HG03139 (cell line): ENCODE data around the gene PDE5A.

Source experiments
- ATAC-seq: cut with Tn5 transposase; IDR thresholded peaks from one replicate; pipeline ENCODE4 v1.9.1; 2021; ENCODE audit not compliant: unreplicated experiment

PDE5A gene

DNA sequence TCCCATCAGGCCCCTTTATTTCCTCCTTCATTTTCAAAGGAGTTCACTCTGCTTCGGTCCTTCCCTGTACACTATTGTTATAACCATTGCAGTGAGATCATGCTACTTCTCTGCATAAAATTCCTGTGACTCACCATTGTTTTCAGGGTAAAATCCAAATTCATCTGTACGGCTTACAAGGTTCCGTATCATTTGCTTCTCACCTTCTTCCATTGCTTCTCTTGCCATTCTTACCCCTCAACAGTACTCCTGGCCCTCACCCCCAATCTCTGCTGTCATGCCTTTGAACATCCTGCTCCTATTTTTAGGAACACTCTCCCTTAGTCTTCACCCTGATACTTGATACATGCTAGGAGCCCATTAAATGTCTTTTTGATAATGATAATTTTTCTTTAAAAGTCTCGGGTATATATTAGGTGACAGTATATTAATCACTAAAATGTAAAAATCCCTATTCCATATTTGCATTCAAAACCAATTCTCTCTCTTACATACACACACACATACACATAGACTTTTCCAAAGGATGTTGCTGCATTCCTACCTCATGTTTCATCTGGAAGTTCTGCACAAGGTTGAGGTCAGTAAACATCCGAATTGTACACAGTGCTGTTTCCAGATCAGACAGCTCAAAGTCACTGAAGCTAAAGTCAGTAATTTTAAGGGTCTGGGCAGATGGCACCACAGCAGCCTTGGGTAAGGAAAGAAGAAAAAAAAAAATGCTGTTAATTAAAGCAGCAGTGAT lies 103.4 kb downstream of the PDE5A start:
- ATAC-seq = no peak

DNA sequence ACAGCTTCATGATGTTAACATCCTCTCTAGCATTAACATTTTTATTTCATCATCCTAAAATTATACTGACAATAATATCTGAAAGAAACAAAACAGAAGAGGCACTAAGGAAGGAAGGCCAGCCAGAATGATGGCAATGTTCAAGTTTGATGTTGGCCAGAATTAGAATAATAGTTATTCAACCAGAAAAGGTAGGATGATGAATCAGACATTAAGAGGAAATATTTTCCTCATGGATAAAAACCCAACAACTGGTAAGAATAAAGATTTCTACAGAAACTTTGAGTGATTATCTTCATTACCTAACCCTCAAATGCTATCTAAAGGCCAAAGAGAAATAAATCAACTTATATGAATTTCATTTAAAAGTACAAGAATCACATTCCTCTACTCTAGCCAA lies 105.2 kb downstream of the PDE5A start:
- no peak for ATAC-seq

DNA sequence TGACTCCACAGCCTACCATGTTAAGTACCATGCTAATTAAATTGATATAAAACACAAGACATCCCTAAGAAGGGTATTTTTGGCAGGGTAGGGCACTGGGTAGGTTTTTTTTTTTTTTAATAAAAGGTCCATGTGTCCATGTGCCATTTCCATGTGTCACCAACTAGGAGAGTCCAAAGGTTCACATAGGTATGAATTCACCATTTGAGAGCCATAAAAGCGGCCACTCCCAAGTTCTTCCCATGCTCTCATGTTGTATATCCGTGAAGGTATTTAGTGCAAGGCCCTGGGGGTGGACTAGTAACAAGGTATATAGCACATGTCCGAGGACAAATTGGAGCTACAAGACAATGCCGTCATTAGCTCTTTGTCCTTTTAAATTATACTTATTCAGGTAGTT lies 107.3 kb downstream of the PDE5A start:
- no peak for ATAC-seq

- ATAC-seq = no peak
Observed at GRCh38 chr4:119518915-119519410, 109.6 kb downstream of the PDE5A start.

DNA sequence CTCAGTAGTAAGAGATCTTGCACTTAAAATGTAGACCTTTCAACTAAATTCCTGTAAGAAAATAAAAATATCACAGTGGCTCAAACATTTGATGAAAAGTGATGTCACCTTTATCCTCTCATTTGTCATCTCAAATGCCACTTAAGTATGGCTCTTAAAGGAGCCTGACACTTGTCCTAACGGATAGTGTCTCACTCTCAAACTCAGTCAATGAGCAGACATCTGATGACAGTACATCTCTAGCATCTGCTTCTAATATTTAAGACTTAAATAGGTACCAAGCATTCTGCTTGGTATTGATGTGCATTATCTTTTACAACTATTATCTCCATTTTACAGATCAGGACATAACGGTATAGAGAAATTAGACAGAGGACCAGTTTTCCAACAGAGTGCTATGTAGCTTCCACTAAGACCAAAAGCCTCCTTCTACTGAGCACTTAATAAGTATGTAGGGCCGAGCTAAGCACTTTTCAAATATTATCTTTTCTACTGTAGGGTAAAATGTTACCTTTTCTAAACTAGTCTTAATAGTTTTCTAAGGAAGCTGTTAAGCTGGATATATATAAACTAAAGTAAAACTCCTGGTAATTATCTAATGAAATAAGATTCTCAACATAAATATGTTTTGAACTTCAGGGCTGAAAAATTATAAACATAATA lies 110.2 kb downstream of the PDE5A start:
- ATAC-seq = no peak

- no peak for ATAC-seq
Observed at GRCh38 chr4:119517361-119518229, 111.0 kb downstream of the PDE5A start.

DNA sequence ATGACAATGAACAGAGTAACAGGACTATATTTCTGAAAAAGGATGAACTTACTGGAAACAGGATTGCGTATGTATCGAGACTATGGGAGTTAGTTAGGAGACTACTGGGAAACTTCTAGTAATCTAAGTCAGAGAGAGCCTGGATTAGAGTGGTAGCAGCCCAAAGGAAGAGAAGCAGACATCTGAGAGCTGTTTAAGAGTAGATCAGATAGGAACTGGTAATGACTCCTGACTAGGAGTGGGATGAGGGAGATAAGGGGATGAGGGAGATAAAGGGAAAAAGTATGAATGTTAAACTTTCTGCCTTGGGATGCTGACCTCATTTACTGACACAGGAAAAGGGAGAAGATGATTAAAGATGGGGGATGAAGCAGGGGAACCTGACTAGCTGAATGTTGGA lies 116.2 kb downstream of the PDE5A start:
- no peak for ATAC-seq

GRCh38 chr4:119510395-119511149 lies 118.0 kb downstream of the PDE5A start:
- no peak for ATAC-seq

DNA sequence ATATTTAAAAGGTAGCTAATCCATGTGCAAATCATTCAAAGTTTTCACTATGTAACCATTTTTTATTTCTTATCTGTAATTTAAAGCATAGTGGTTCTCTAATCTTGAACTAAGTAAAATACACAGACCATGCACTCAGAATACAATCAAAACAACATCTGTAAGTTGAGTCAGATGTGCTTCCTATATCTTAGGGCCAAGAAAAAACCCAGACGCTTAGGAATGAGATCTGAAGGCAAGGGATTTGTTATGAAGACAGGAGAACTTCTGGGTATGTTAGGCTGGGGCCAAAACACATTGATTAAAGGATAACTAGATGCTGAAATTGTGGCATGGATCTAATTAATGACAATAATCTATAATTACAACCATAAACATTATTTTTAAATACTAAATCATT lies 120.3 kb downstream of the PDE5A start:
- no peak for ATAC-seq

GRCh38 chr4:119506806-119507205 lies 121.8 kb downstream of the PDE5A start:
- ATAC-seq = no peak

- ATAC-seq = no peak
Observed at GRCh38 chr4:119504616-119505015, 124.0 kb downstream of the PDE5A start.

DNA sequence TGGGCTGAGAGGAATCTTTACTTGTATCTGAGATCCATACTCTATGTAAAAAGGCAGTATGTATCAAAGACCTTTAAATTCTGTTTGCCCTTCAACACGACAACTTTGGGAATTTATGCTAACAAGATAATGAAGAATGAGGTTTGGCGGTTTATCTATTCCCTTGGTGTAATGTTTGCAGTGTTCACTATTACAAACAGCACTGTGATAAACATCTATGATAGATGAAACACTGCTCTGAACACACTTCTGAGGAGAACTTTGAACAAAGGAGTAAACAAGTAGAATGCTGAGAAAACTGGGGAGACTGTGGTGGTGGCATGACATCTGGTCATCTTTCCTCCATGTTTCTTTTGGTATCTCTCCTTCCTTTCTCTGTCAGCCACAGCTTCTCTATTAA lies 126.9 kb downstream of the PDE5A start:
- ATAC-seq = no peak

DNA sequence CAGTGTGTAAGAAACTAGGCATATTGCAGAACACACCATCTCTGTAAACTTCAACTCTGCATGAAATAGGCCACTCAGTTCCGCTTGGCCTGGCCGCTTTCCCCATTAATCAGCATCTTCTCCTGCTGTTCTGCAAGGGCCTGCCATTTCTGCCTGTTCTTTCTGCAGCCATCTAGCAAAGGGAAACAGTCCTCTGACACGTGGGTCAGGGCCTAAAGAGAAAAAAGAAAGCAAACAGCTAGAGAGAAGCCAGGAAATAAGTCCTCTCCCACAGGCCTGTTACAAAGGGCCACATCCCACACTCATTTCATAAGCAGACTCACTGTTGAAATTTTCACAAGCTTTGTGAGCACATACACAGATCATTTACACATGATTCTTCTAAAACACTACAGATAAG lies 130.1 kb downstream of the PDE5A start:
- ATAC-seq = no peak

DNA sequence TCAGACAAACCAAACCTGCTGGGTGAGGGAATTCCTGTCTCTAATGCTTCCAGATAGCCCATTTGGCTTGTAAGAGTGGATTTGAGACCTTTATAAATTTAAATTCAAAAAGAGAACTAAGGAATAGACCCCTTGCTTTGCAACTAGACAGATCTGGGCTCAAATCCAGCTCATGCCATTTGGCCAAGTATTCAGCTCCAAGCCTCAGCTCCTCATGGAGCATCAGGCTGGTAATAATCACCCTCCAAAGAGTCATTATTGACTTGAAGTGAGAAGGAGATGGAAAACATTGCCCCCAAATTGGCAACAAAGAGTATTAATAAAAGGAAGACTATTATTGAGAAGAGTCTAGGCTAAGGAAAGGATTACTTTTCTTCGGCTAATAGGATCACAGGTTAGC lies 134.7 kb downstream of the PDE5A start:
- no peak for ATAC-seq

DNA sequence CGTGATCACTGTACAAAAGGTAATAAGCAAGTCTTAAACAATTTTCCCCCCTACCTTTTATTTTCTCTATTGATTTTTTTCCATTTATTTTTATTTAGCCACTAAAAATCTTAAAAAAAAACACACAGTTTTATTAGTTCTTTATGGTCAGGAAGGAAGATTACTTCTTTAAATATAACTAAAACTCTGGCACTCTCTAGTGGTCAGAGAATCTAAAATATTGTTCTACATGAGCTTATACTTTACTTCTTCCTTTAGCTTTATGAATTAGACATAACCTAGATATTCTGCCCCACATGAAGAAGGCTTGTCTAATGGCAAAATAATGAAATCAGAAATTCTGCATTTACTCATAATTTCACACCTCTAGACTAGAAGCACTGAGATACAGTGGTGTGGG lies 135.2 kb downstream of the PDE5A start:
- no peak for ATAC-seq

DNA sequence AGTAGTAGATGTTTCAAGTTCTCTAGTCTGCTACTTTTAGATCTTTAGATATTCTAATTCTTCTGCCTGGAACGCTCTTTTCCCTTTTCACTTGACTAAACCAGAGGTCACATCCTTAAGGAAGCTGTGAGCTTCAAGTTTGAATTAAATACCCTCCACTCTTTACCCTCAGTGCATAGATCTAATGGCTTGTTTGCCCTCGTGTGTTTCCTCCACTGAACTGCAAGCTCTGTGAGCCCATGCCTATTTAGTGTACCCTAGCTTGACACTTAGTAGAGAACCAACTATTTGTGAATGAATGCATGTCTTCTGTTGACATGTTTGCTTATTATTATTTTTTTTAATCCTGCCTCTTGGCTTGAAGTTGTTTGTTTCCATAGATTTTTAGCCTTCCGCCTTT lies 138.3 kb downstream of the PDE5A start:
- no peak for ATAC-seq

- ATAC-seq = no peak
Observed at GRCh38 chr4:119489305-119489704, 139.3 kb downstream of the PDE5A start.

DNA sequence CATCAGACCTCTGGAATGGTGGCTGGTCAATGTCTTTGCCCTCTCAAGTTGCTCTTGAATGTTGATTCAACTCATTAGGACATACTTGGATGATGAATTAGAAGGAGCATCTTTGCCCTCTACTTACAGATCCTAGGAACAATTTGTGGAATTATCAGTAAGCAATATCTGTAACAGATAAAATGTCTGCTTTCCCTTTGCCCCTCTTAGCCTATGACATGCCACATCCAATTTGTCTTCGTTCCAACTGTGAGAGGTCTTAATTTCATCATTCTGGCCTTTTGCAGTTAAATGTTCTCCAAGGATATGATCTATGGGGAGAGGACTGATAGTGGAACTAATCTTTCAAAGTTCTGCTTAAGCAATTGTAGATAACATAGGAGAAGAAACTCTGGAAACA lies 148.3 kb downstream of the PDE5A start:
- ATAC-seq = no peak

DNA sequence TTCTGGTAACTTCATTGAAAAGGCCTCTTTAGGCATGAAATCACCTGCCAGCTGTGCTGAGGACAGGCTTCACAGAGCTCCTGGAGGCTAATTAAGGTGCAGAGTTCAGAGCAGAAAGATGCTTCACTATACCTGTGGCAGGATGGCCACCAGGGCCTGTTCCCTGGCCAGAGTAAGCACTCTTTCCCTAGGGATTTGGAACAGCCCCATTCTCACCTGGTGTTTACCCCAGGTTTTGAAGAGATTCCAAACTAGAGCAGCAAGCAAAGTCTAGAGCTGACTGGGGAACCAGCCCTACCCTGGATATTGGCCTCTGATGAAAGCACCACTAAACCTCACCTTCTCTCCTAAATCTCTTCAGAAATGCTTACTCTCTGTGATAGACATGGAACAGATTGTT lies 148.8 kb downstream of the PDE5A start:
- ATAC-seq = no peak

DNA sequence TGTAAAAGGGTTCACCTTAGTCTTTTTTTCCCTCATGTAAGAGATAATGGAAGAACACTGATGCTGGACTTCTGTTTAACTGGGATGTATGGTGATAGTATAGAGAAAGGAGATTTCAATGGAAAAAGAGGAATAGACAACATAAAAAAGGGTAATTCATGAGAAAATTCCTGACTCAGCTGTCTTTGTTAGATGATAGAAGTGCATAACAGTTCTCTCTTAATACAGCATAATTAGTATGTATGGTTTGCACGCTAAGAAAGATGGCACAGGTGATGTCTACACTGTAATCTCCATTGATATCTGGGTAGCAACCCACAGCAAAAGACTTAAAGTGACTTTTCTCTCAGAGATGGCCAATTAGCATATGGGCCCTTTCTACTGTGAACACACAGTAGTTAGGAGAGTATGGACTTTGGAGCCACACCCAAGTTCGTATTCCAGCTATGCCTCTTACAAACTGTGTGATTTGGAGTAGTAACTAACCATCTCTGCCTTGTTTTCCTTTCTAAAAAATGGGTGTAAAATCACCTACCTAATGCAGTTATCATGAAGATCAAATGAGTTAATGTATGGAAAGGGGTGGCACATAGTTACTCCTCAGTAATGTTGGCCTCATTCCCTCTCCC lies 149.3 kb downstream of the PDE5A start:
- no peak for ATAC-seq
